H9 (cell line): ENCODE measurements around the gene PIMREG. TPM values are rescaled to one million over a fixed set of nuclear protein-coding genes. Genes with fewer than 3 reads are reported as not detected.

Experiments used
- DNase-seq: peaks from one replicate; pipeline ENCODE4 v3.0.0-alpha.2; 2017
- H2AFZ ChIP-seq: one replicate; pipeline ENCODE4 v1.6.1; 2013; ENCODE audit warnings: mild to moderate bottlenecking, low read length, control low read depth, moderate library complexity
- H2AK5ac ChIP-seq: 2 replicates; pipeline ENCODE4 v1.6.1; 2013; ENCODE audit warnings: low read length, control low read depth, mixed read lengths; ENCODE audit not compliant: insufficient read length
- H2BK120ac ChIP-seq: one replicate; pipeline ENCODE4 v1.6.1; 2013; ENCODE audit warnings: low read depth, mild to moderate bottlenecking, low read length, control low read depth, inconsistent platforms; ENCODE audit not compliant: poor library complexity, severe bottlenecking
- H2BK12ac ChIP-seq: 2 replicates; pipeline ENCODE4 v1.6.1; 2013; ENCODE audit warnings: low read length, control low read depth, mixed read lengths, low read depth; ENCODE audit not compliant: insufficient read length
- H2BK15ac ChIP-seq: 2 replicates; pipeline ENCODE4 v1.6.1; 2013; ENCODE audit warnings: low read depth, low read length, control low read depth
- H2BK20ac ChIP-seq: one replicate; pipeline ENCODE4 v1.6.1; 2013; ENCODE audit warnings: low read depth, mild to moderate bottlenecking, low read length, control low read depth, inconsistent platforms; ENCODE audit not compliant: poor library complexity, severe bottlenecking
- H2BK5ac ChIP-seq: 2 replicates; pipeline ENCODE4 v1.6.1; 2013; ENCODE audit warnings: low read length, control low read depth, mixed read lengths; ENCODE audit not compliant: insufficient read length
- H3K14ac ChIP-seq: 2 replicates; pipeline ENCODE4 v1.6.1; 2013; ENCODE audit warnings: low read length, control low read depth; ENCODE audit not compliant: insufficient read depth
- H3K18ac ChIP-seq: 2 replicates; pipeline ENCODE4 v1.6.1; 2013; ENCODE audit warnings: low read depth, mild to moderate bottlenecking, mixed read lengths, low read length, control low read depth; ENCODE audit not compliant: insufficient read length
- H3K23ac ChIP-seq: 2 replicates; pipeline ENCODE4 v1.6.1; 2013; ENCODE audit warnings: low read length, control low read depth, mixed read lengths, low read depth; ENCODE audit not compliant: insufficient read length
- H3K23me2 ChIP-seq: 2 replicates; pipeline ENCODE4 v1.6.1; 2013; ENCODE audit warnings: low read depth, mild to moderate bottlenecking, mixed read lengths, low read length, control low read depth; ENCODE audit not compliant: insufficient read length, poor library complexity, severe bottlenecking
- H3K27ac ChIP-seq: 2 replicates; pipeline ENCODE4 v1.5.1; 2013; ENCODE audit warnings: low read length, control low read depth, mixed read lengths, low read depth; ENCODE audit not compliant: insufficient read length
- H3K27me3 ChIP-seq: 2 replicates; pipeline ENCODE4 v1.6.1; 2013; ENCODE audit warnings: low read length, control low read depth, inconsistent platforms; ENCODE audit not compliant: insufficient read depth
- H3K4ac ChIP-seq: 2 replicates; pipeline ENCODE4 v1.6.1; 2013; ENCODE audit warnings: low read depth, mild to moderate bottlenecking, control low read depth, inconsistent platforms, low read length, moderate library complexity
- H3K4me1 ChIP-seq: 2 replicates; pipeline ENCODE4 v1.6.1; 2013; ENCODE audit warnings: low read length, control low read depth, inconsistent platforms; ENCODE audit not compliant: insufficient read depth
- H3K4me2 ChIP-seq: 2 replicates; pipeline ENCODE4 v1.6.1; 2013; ENCODE audit warnings: low read length, control low read depth, mixed read lengths; ENCODE audit not compliant: insufficient read length, insufficient read depth
- H3K56ac ChIP-seq: 2 replicates; pipeline ENCODE4 v1.6.1; 2013; ENCODE audit warnings: low read depth, mild to moderate bottlenecking, mixed read lengths, low read length, control low read depth; ENCODE audit not compliant: insufficient read length
- H3K79me1 ChIP-seq: 2 replicates; pipeline ENCODE4 v1.6.1; 2013; ENCODE audit warnings: low read depth, mild to moderate bottlenecking, moderate library complexity, low read length, control low read depth, inconsistent platforms; ENCODE audit not compliant: insufficient read depth, poor library complexity, severe bottlenecking
- H3K79me2 ChIP-seq: 2 replicates; pipeline ENCODE4 v1.6.1; 2013; ENCODE audit warnings: low read length, control low read depth, inconsistent platforms; ENCODE audit not compliant: insufficient read depth
- H3K9ac ChIP-seq: 2 replicates; pipeline ENCODE4 v1.6.1; 2013; ENCODE audit warnings: low read length, control low read depth, mixed read lengths; ENCODE audit not compliant: insufficient read length; ENCODE audit errors: extremely low read depth
- H3K9me3 ChIP-seq: one replicate; pipeline ENCODE4 v1.6.1; 2013; ENCODE audit warnings: low read depth, low read length, inconsistent platforms; ENCODE audit not compliant: control insufficient read depth
- H3T11ph ChIP-seq: one replicate; pipeline ENCODE4 v1.6.1; 2013; ENCODE audit warnings: mild to moderate bottlenecking, low read length, control low read depth, inconsistent platforms
- H4K20me1 ChIP-seq: one replicate; pipeline ENCODE4 v1.6.1; 2013; ENCODE audit not compliant: control insufficient read depth, insufficient read length, insufficient read depth
- H4K5ac ChIP-seq: 2 replicates; pipeline ENCODE4 v1.6.1; 2013; ENCODE audit warnings: low read depth, mild to moderate bottlenecking, mixed read lengths, low read length, control low read depth; ENCODE audit not compliant: insufficient read length
- H4K8ac ChIP-seq: replicated peaks from 2 replicates; pipeline ENCODE4 v1.6.1; 2013; ENCODE audit warnings: low read length, control low read depth, mixed read lengths, low read depth; ENCODE audit not compliant: insufficient read length
- H4K91ac ChIP-seq: 2 replicates; pipeline ENCODE4 v1.6.1; 2013; ENCODE audit warnings: low read depth, mild to moderate bottlenecking, moderate library complexity, mixed read lengths, low read length, control low read depth; ENCODE audit not compliant: insufficient read length
- H3K27ac Mint-ChIP-seq, 3 experiments: 2 replicates in 2 of 3; 3 replicates in 1 of 3; pipeline ENCODE4 v1.8.0; 2020 to 2021; ENCODE audit warnings: mixed read lengths in 3 of 3, mild to moderate bottlenecking in 1 of 3, moderate library complexity in 1 of 3
- H3K27me3 Mint-ChIP-seq: 2 replicates; pipeline ENCODE4 v1.8.0; 2021; ENCODE audit warnings: low read depth, mild to moderate bottlenecking, moderate library complexity, mixed read lengths
- H3K36me3 Mint-ChIP-seq, 3 experiments: 2 replicates in 2 of 3; 3 replicates in 1 of 3; pipeline ENCODE4 v1.8.0; 2020 to 2021; ENCODE audit warnings: low read depth in 3 of 3, mixed read lengths in 3 of 3; ENCODE audit not compliant: insufficient read depth in 1 of 3
- H3K4me1 Mint-ChIP-seq, 2 experiments: 2 replicates each; pipeline ENCODE4 v1.8.0; 2020; ENCODE audit warnings: mixed read lengths in 2 of 2
- H3K4me3 Mint-ChIP-seq, 2 experiments: 2 replicates in 1 of 2; 3 replicates in 1 of 2; pipeline ENCODE4 v1.8.0; 2020 to 2021; ENCODE audit warnings: mild to moderate bottlenecking in 2 of 2, mixed read lengths in 2 of 2, moderate library complexity in 1 of 2
- H3K9me3 Mint-ChIP-seq, 2 experiments: 2 replicates in 1 of 2; 3 replicates in 1 of 2; pipeline ENCODE4 v1.8.0; 2020; ENCODE audit warnings: mild to moderate bottlenecking in 2 of 2, mixed read lengths in 2 of 2, moderate library complexity in 1 of 2
- WGBS: extraction: QIAGEN DNeasy Blood & Tissue Kit; methylation state at CpG from one replicate; pipeline ENCODE4 v1.1.7; 2013; ENCODE audit warnings: missing lambda C conversion rate, low lambda C conversion rate, mixed read lengths; ENCODE audit not compliant: insufficient read length; ENCODE audit errors: extremely low coverage; 5-methylcytosine and 5-hydroxymethylcytosine counted together
- total RNA-seq: library from RNA; stranded (reverse); gene quantifications from 2 replicates; pipeline ENCODE4 v1.2.1, GENCODE V29; 2021
- TF ChIP-seq, protein P1 (sequence below): fragments of 200-600 bp; sonication (generic); conservative IDR thresholded peaks from 3 replicates; pipeline ENCODE4 v1.8.0; 2021; ENCODE audit warnings: antibody characterized with exemption, mild to moderate bottlenecking

The PIMREG gene
- total RNA-seq, 1 experiment from 2014 or later: 91.6 TPM

DNA sequence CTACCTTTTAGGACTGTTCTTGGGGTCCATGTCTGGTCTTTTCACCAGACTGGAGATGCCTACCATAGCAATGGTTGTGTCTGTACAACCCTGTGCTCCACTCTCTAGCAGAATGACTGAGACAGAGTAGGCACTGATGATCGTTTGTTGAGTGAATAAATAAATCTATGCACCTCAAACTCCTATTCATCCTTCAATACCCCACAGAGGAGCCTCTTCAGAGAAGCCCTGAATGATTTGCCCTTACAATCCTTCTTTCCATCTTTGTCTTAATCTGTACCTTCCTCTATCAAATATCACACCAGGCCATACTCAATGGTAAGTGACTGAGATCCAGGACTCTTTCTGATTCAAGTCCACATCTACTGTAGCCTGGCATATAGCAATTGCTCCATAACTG, 23.3 kb downstream of the PIMREG start:
- no peak overlapping the region for H2BK5ac ChIP-seq
- H3K4ac ChIP-seq: no peak overlapping the region
- no peak overlapping the region for H3K27ac ChIP-seq
- Mint-ChIP-seq H3K27me3 (peaks cover 2% of the 10 kb centered on the region; the same call in 1 of the 2 replicates), H3K4me3 (no peak overlapping the region), H3K9me3 (peaks cover 0 to 3% of the 10 kb centered on the region in 2 experiments; a peak in 2 of 5 replicates), H3K27ac (no peak overlapping the region), H3K4me1 (peaks cover 20 to 33% of the 10 kb centered on the region in 2 experiments), H3K36me3 (no peaks in the 10 kb centered on the region; a peak in 2 of 7 replicates)
- H2BK120ac ChIP-seq: no peak overlapping the region
- no peak for DNase-seq
- no peak overlapping the region for H4K8ac ChIP-seq
- H3K23me2 ChIP-seq: no peaks in the 10 kb centered on the region
- no peak overlapping the region for H2BK15ac ChIP-seq
- no CpG with 5 or more reads among the region's 1 CpG for WGBS
- no peak overlapping the region for H4K5ac ChIP-seq
- H4K20me1 ChIP-seq: no peaks in the 10 kb centered on the region
- H3K4me2 ChIP-seq: no peak overlapping the region
- H3K79me1 ChIP-seq: no peaks in the 10 kb centered on the region
- H3K9me3 ChIP-seq: no peaks in the 10 kb centered on the region
- no peak overlapping the region for H2AFZ ChIP-seq
- no peak overlapping the region for H3K9ac ChIP-seq
- H2BK12ac ChIP-seq: no peak overlapping the region
- H2AK5ac ChIP-seq: no peak overlapping the region
- H3K4me1 ChIP-seq: no peaks in the 10 kb centered on the region
- no peak overlapping the region for H2BK20ac ChIP-seq
- TF ChIP-seq, protein P1, sequence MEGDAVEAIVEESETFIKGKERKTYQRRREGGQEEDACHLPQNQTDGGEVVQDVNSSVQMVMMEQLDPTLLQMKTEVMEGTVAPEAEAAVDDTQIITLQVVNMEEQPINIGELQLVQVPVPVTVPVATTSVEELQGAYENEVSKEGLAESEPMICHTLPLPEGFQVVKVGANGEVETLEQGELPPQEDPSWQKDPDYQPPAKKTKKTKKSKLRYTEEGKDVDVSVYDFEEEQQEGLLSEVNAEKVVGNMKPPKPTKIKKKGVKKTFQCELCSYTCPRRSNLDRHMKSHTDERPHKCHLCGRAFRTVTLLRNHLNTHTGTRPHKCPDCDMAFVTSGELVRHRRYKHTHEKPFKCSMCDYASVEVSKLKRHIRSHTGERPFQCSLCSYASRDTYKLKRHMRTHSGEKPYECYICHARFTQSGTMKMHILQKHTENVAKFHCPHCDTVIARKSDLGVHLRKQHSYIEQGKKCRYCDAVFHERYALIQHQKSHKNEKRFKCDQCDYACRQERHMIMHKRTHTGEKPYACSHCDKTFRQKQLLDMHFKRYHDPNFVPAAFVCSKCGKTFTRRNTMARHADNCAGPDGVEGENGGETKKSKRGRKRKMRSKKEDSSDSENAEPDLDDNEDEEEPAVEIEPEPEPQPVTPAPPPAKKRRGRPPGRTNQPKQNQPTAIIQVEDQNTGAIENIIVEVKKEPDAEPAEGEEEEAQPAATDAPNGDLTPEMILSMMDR: no peak
- H3K27me3 ChIP-seq: no peaks in the 10 kb centered on the region; the same call in 1 of the 2 replicates
- no peak overlapping the region for H3K56ac ChIP-seq
- H4K91ac ChIP-seq: no peak overlapping the region
- no peaks in the 10 kb centered on the region for H3K79me2 ChIP-seq
- H3K18ac ChIP-seq: no peak overlapping the region
- H3K14ac ChIP-seq: no peak overlapping the region
- H3K23ac ChIP-seq: no peak overlapping the region
- H3T11ph ChIP-seq: no peak overlapping the region
